IMR-90 (cell line): ENCODE data around the gene REXO5. TPM values are rescaled to one million over a fixed set of nuclear protein-coding genes. Genes with fewer than 3 reads are reported as not detected.

Experiments
- ATAC-seq: fragments of 200-7000 bp; cut with Tn5 transposase; 2 replicates; pipeline ENCODE4 v1.9.1; 2020; ENCODE audit warnings: low read depth, mild to moderate bottlenecking, moderate library complexity
- BruUV-seq: library from RNA; stranded (reverse); fragments of 400-500 nt; replicated peaks from 2 replicates; lab custom pipeline; 2021; lab: Mats Ljungman, UMichigan
- CTCF ChIA-PET: fragments of 300-600 bp; formaldehyde crosslinking; extraction: SDS; loops from one replicate; lab custom pipeline; 2021; ENCODE audit warnings: antibody characterized with exemption; lab: Yijun Ruan, JAX
- POLR2A ChIA-PET: fragments of 300-600 bp; sonication (Branson Sonifier 250); formaldehyde crosslinking; loops from one replicate; lab custom pipeline; 2022; ENCODE audit warnings: antibody characterized with exemption; ENCODE audit not compliant: unreplicated experiment; lab: Charles Lee
- DNase-seq: peaks from one replicate; pipeline ENCODE4 v3.0.0; 2013
- H2AFZ ChIP-seq: replicated peaks from 2 replicates; pipeline ENCODE3; 2013; ENCODE audit warnings: low read length, mild to moderate bottlenecking; ENCODE audit not compliant: poor library complexity
- H2AK5ac ChIP-seq: 2 replicates; pipeline ENCODE4 v1.6.1; 2013; ENCODE audit warnings: low read depth, low read length, inconsistent platforms
- H2AK9ac ChIP-seq: replicated peaks from 2 replicates; pipeline ENCODE3; 2013; ENCODE audit warnings: mild to moderate bottlenecking, low read depth, low read length, moderate library complexity; ENCODE audit not compliant: poor library complexity
- H2BK120ac ChIP-seq: 2 replicates; pipeline ENCODE4 v1.6.1; 2013; ENCODE audit warnings: low read depth, low read length, inconsistent platforms
- H2BK15ac ChIP-seq: 3 replicates; pipeline ENCODE4 v1.6.1; 2013; ENCODE audit warnings: low read depth, low read length, inconsistent platforms
- H2BK20ac ChIP-seq: 2 replicates; pipeline ENCODE4 v1.6.1; 2013; ENCODE audit warnings: low read depth, mild to moderate bottlenecking, inconsistent platforms, low read length, moderate library complexity
- H2BK5ac ChIP-seq: 2 replicates; pipeline ENCODE4 v1.6.1; 2013; ENCODE audit warnings: mild to moderate bottlenecking, low read depth, low read length, inconsistent platforms; ENCODE audit not compliant: poor library complexity, severe bottlenecking
- H3K14ac ChIP-seq: replicated peaks from 2 replicates; pipeline ENCODE4 v1.6.1; 2013; ENCODE audit warnings: low read depth, low read length, inconsistent platforms
- H3K18ac ChIP-seq: 2 replicates; pipeline ENCODE4 v1.6.1; 2013; ENCODE audit warnings: low read depth, low read length, control low read depth
- H3K23ac ChIP-seq: 2 replicates; pipeline ENCODE4 v1.6.1; 2013; ENCODE audit warnings: low read depth, low read length, inconsistent platforms
- H3K27ac ChIP-seq: 2 replicates; pipeline ENCODE4 v1.5.1; 2013; ENCODE audit warnings: mild to moderate bottlenecking, control low read depth, low read length; ENCODE audit not compliant: insufficient read depth
- H3K27me3 ChIP-seq: 2 replicates; pipeline ENCODE4 v1.6.1; 2013; ENCODE audit warnings: low read length; ENCODE audit not compliant: control insufficient read depth, insufficient read depth
- H3K36me3 ChIP-seq: 2 replicates; pipeline ENCODE4 v1.6.1; 2013; ENCODE audit warnings: low read length, mixed read lengths; ENCODE audit not compliant: control insufficient read depth, insufficient read depth
- H3K4ac ChIP-seq: 2 replicates; pipeline ENCODE4 v1.6.1; 2013; ENCODE audit warnings: low read depth, low read length, inconsistent platforms
- H3K4me1 ChIP-seq: 2 replicates; pipeline ENCODE4 v1.6.1; 2013; ENCODE audit warnings: low read length, mixed read lengths; ENCODE audit not compliant: control insufficient read depth, insufficient read depth
- H3K4me2 ChIP-seq: 2 replicates; pipeline ENCODE4 v1.6.1; 2013; ENCODE audit warnings: low read depth, mild to moderate bottlenecking, control low read depth, low read length, moderate library complexity
- H3K4me3 ChIP-seq: 2 replicates; pipeline ENCODE4 v1.5.1; 2013; ENCODE audit warnings: low read depth, mild to moderate bottlenecking, control low read depth, low read length, moderate library complexity; ENCODE audit not compliant: insufficient read depth
- H3K56ac ChIP-seq: 2 replicates; pipeline ENCODE4 v1.6.1; 2013; ENCODE audit warnings: low read length, inconsistent platforms; ENCODE audit not compliant: insufficient read depth; ENCODE audit errors: extremely low read depth
- H3K79me1 ChIP-seq, 2 experiments: 2 replicates each; pipeline ENCODE4 v1.6.1; 2013; ENCODE audit warnings: low read length in 2 of 2, inconsistent platforms in 1 of 2, low read depth in 1 of 2
- H3K9ac ChIP-seq: 2 replicates; pipeline ENCODE4 v1.6.1; 2013; ENCODE audit warnings: low read depth, low read length, control low read depth
- H3K9me1 ChIP-seq: 2 replicates; pipeline ENCODE4 v1.6.1; 2013; ENCODE audit warnings: low read length, inconsistent platforms; ENCODE audit not compliant: insufficient read depth
- H3K9me3 ChIP-seq: 2 replicates; pipeline ENCODE4 v1.6.1; 2013; ENCODE audit warnings: low read length; ENCODE audit not compliant: control insufficient read depth, insufficient read depth
- H4K20me1 ChIP-seq: 2 replicates; pipeline ENCODE4 v1.6.1; 2013; ENCODE audit warnings: low read length, inconsistent platforms; ENCODE audit not compliant: insufficient read depth
- H4K5ac ChIP-seq: 2 replicates; pipeline ENCODE4 v1.6.1; 2013; ENCODE audit warnings: mild to moderate bottlenecking, low read depth, low read length, control low read depth
- H4K8ac ChIP-seq, 2 experiments: 2 replicates each; pipeline ENCODE4 v1.6.1; 2013; ENCODE audit warnings: low read depth in 2 of 2, low read length in 2 of 2, control low read depth in 1 of 2, inconsistent platforms in 1 of 2
- H4K91ac ChIP-seq: 2 replicates; pipeline ENCODE4 v1.6.1; 2013; ENCODE audit warnings: low read depth, low read length, inconsistent platforms; ENCODE audit not compliant: insufficient read depth
- RFX5 ChIP-seq: IDR thresholded peaks from 2 replicates; pipeline ENCODE4 v1.8.0; 2012; ENCODE audit warnings: low read depth, mild to moderate bottlenecking, low read length, moderate library complexity
- SMC3 ChIP-seq: fragments of 150-350 bp; IDR thresholded peaks from 2 replicates; pipeline ENCODE4 v1.6.1; 2016; ENCODE audit warnings: low read depth, mild to moderate bottlenecking, antibody characterized with exemption, low read length, moderate library complexity
- WGBS, 2 experiments: methylation state at CpG; one replicate each; pipeline versions ENCODE4 v1.1.5 to v1.1.7; 2013; ENCODE audit warnings: missing lambda C conversion rate in 2 of 2; ENCODE audit not compliant: insufficient read length in 1 of 2; ENCODE audit errors: extremely low coverage in 2 of 2; 5-methylcytosine and 5-hydroxymethylcytosine counted together
- dilution Hi-C: fragments of 300-500 bp; cut with HindIII; formaldehyde crosslinking; loops from one replicate; pipeline ENCODE4 v1.14.3; 2018; ENCODE audit warnings: low sequenced_read_pairs; ENCODE audit not compliant: unreplicated experiment
- in situ Hi-C: fragments of 300-500 bp; cut with MboI; formaldehyde crosslinking; loops from 3 replicates; pipeline ENCODE4 v1.14.3; 2019; ENCODE audit warnings: low sequenced_read_pairs, inconsistent platforms, mixed read lengths
- intact Hi-C: fragments of 100-400 bp; cut with micrococcal nuclease; formaldehyde crosslinking; loops from 2 replicates; pipeline ENCODE4 v1.10.0; 2022
- polyA plus RNA-seq, 3 experiments: library from polyadenylated mRNA; depleted of rRNA; stranded (reverse); fragments of >200 nt; gene quantifications; 2 replicates each; pipeline ENCODE4 v1.2.3, GENCODE V29; 2012; ENCODE audit warnings: low replicate concordance in 1 of 3
- total RNA-seq: library from RNA; depleted of rRNA; stranded (reverse); fragments of >200 nt; gene quantifications from 2 replicates; pipeline ENCODE4 v1.2.3, GENCODE V29; 2012
- TF ChIP-seq, protein P1 (sequence below): fragments of 150-350 bp; IDR thresholded peaks from 2 replicates; pipeline ENCODE4 v1.6.1; 2016; ENCODE audit warnings: low read depth, mild to moderate bottlenecking, low read length, moderate library complexity, borderline replicate concordance
- TF ChIP-seq, protein P2 (sequence below): conservative IDR thresholded peaks from 2 replicates; pipeline ENCODE4 v1.5.1; 2012; ENCODE audit warnings: mild to moderate bottlenecking, low read depth, low read length, improper control_type of control experiment

The REXO5 gene
- total and polyA plus RNA-seq, 2 of the 4 experiments (the other 2 are of a cell fraction) = 3.7 to 7.0 TPM

DNA sequence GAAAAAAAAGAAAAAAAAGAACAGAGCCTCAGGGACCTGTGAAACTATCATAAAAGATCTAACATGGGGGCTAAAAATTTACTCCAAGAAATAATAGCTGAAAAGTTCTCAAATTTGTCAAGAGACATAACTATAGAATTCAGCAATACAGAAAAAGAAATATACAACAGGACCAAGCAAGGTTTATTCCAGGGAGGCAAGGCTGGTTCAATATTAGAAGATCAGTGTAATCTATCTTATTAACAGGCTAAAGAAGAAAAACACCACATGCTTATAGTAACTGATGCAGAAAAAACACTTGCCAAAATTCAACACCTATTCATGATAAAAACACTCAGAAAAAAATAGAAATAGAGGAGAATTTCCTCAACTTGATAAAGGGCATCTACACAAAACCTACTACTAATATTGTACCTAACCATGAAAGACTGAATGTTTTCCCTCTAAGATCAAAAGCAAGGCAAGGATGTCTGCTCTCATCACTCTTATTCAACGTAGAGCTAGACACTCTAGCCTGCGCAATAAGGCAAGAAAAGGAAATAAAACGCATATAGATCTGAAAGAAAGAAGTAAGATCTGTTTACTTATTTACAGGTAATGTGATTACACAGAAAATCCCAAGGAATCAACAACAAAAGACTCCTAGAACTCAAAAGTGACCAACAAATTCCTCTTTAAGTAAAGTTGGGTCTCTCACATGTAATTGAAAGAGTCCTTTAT, 43.8 kb upstream of the REXO5 start:
- Histone ChIP-seq H4K91ac (no peak overlapping the region), H2BK5ac (no peak overlapping the region), H3K4me1 (no peaks in the 10 kb centered on the region), H3K27me3 (no peaks in the 10 kb centered on the region), H2BK120ac (no peak overlapping the region), H3K56ac (no peak overlapping the region), H3K4ac (no peak overlapping the region), H3K4me2 (no peak overlapping the region), H2AFZ (no peak overlapping the region), H3K9me1 (no peaks in the 10 kb centered on the region), H2BK20ac (no peak overlapping the region), H3K4me3 (no peak overlapping the region), H3K23ac (no peak overlapping the region), H4K5ac (no peak overlapping the region), H3K79me1 (no peaks in the 10 kb centered on the region), H3K9me3 (no peaks in the 10 kb centered on the region), H2AK9ac (no peak overlapping the region), H2AK5ac (no peak overlapping the region), H4K8ac (no peak overlapping the region), H3K36me3 (no peaks in the 10 kb centered on the region), H3K27ac (no peak overlapping the region), H2BK15ac (no peak overlapping the region), H3K18ac (no peak overlapping the region), H4K20me1 (no peaks in the 10 kb centered on the region), H3K14ac (no peak overlapping the region), H3K9ac (no peak overlapping the region)
- WGBS, 2 experiments = no CpG with 5 or more reads among the region's 3 CpGs
- no TSS peak for BruUV-seq
- no peak for ATAC-seq
- ChIA-PET POLR2A (interaction anchor here (0.6 kb wide), 1 partner anchor 12 kb away, joined by 3 read pairs; no protein-coding TSS in a partner anchor), CTCF (no interaction called here)
- in situ Hi-C loops = no loop called here
- dilution Hi-C loops = no loop called here
- intact Hi-C loops = loop anchor here (1.0 kb wide), 1 partner anchor 21 kb away; the partner anchor contains the start of gene THUMPD1
- TF ChIP-seq, protein P1, sequence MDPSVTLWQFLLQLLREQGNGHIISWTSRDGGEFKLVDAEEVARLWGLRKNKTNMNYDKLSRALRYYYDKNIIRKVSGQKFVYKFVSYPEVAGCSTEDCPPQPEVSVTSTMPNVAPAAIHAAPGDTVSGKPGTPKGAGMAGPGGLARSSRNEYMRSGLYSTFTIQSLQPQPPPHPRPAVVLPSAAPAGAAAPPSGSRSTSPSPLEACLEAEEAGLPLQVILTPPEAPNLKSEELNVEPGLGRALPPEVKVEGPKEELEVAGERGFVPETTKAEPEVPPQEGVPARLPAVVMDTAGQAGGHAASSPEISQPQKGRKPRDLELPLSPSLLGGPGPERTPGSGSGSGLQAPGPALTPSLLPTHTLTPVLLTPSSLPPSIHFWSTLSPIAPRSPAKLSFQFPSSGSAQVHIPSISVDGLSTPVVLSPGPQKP = no peak
- TF ChIP-seq SMC3 (no peak), RFX5 (no peak)
- TF ChIP-seq, protein P2, sequence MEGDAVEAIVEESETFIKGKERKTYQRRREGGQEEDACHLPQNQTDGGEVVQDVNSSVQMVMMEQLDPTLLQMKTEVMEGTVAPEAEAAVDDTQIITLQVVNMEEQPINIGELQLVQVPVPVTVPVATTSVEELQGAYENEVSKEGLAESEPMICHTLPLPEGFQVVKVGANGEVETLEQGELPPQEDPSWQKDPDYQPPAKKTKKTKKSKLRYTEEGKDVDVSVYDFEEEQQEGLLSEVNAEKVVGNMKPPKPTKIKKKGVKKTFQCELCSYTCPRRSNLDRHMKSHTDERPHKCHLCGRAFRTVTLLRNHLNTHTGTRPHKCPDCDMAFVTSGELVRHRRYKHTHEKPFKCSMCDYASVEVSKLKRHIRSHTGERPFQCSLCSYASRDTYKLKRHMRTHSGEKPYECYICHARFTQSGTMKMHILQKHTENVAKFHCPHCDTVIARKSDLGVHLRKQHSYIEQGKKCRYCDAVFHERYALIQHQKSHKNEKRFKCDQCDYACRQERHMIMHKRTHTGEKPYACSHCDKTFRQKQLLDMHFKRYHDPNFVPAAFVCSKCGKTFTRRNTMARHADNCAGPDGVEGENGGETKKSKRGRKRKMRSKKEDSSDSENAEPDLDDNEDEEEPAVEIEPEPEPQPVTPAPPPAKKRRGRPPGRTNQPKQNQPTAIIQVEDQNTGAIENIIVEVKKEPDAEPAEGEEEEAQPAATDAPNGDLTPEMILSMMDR = no peak
- no peak for DNase-seq
